T follicular helper cell (primary cell): ENCODE data around the gene DPYSL3.

Source experiments
- DNase-seq: peaks from one replicate; pipeline ENCODE4 v3.0.0-alpha.2; 2020; ENCODE audit warnings: low read depth

DPYSL3 gene

GRCh38 chr5:147439254-147439653 is 70.6 kb downstream of the DPYSL3 start:
- no peak for DNase-seq

- no peak for DNase-seq
Observed at GRCh38 chr5:147437161-147437596, 72.7 kb downstream of the DPYSL3 start.

GRCh38 chr5:147436596-147436995 is 73.3 kb downstream of the DPYSL3 start:
- DNase-seq = no peak

GRCh38 chr5:147434049-147434448 is 75.8 kb downstream of the DPYSL3 start:
- DNase-seq = no peak

- DNase-seq = no peak
Observed at GRCh38 chr5:147432323-147432722, 77.5 kb downstream of the DPYSL3 start.

- no peak for DNase-seq
Observed at GRCh38 chr5:147431586-147431985, 78.3 kb downstream of the DPYSL3 start.

GRCh38 chr5:147430628-147431027 is 79.2 kb downstream of the DPYSL3 start:
- DNase-seq = no peak

- no peak for DNase-seq
Observed at GRCh38 chr5:147427521-147428401, 82.1 kb downstream of the DPYSL3 start.

GRCh38 chr5:147426640-147427327 is 83.1 kb downstream of the DPYSL3 start:
- DNase-seq = no peak

GRCh38 chr5:147418613-147419012 is 91.3 kb downstream of the DPYSL3 start:
- DNase-seq = no peak

- DNase-seq = no peak
Observed at GRCh38 chr5:147417135-147417813, 92.6 kb downstream of the DPYSL3 start.

GRCh38 chr5:147415651-147416050 is 94.2 kb downstream of the DPYSL3 start:
- no peak for DNase-seq

- no peak for DNase-seq
Observed at GRCh38 chr5:147413266-147413665, 96.6 kb downstream of the DPYSL3 start.

GRCh38 chr5:147412561-147412960 is 97.3 kb downstream of the DPYSL3 start:
- no peak for DNase-seq

GRCh38 chr5:147411359-147412319 is 98.2 kb downstream of the DPYSL3 start:
- DNase-seq = no peak

GRCh38 chr5:147410496-147411358 is 99.1 kb downstream of the DPYSL3 start:
- DNase-seq = no peak

- no peak for DNase-seq
Observed at GRCh38 chr5:147408980-147409379, 100.9 kb downstream of the DPYSL3 start.

GRCh38 chr5:147407094-147407681 is 102.7 kb downstream of the DPYSL3 start:
- DNase-seq = no peak

- no peak for DNase-seq
Observed at GRCh38 chr5:147406636-147407035, 103.2 kb downstream of the DPYSL3 start.

- no peak for DNase-seq
Observed at GRCh38 chr5:147404706-147405105, 105.2 kb downstream of the DPYSL3 start.
